Activated CD8-positive, alpha-beta T cell treated with anti-CD3 and anti-CD28 coated beads for 36 hours (primary cell): ENCODE measurements around the gene NPBWR2. TPM values are rescaled to one million over a fixed set of nuclear protein-coding genes. Genes with fewer than 3 reads are reported as not detected.

Source experiments
- ATAC-seq: fragments of 200-7000 bp; cut with Tn5 transposase; one replicate; pipeline ENCODE4 v1.10.0; 2021; ENCODE audit warnings: mild to moderate bottlenecking, moderate library complexity
- CTCF ChIA-PET: fragments of 350-600 bp; sonication (Branson Sonifier 250); formaldehyde crosslinking; loops from one replicate; lab custom pipeline; 2021; ENCODE audit warnings: antibody characterized with exemption; lab: Charles Lee
- POLR2A ChIA-PET: fragments of 350-600 bp; sonication (Branson Sonifier 250); formaldehyde crosslinking; loops from one replicate; lab custom pipeline; 2021; ENCODE audit warnings: antibody characterized with exemption; lab: Charles Lee
- DNase-seq: peaks from one replicate; pipeline ENCODE4 v3.0.0-alpha.2; 2020
- H3K27ac Mint-ChIP-seq: one replicate; pipeline ENCODE4 v1.8.0; 2021; ENCODE audit warnings: mild to moderate bottlenecking, mixed read lengths
- H3K27me3 Mint-ChIP-seq: one replicate; pipeline ENCODE4 v1.8.0; 2021; ENCODE audit warnings: mixed read lengths
- H3K36me3 Mint-ChIP-seq: one replicate; pipeline ENCODE4 v1.8.0; 2021; ENCODE audit warnings: low read depth, mixed read lengths
- H3K4me1 Mint-ChIP-seq: one replicate; pipeline ENCODE4 v1.8.0; 2021; ENCODE audit warnings: low read depth, mixed read lengths
- H3K4me3 Mint-ChIP-seq: one replicate; pipeline ENCODE4 v1.8.0; 2021; ENCODE audit warnings: mild to moderate bottlenecking, moderate library complexity, mixed read lengths
- H3K9me3 Mint-ChIP-seq: one replicate; pipeline ENCODE4 v1.8.0; 2021; ENCODE audit warnings: mixed read lengths
- CTCF ChIP-seq: fragments of 200-600 bp; IDR thresholded peaks from one replicate; pipeline ENCODE4 v1.8.0; 2022; ENCODE audit warnings: antibody characterized with exemption, mild to moderate bottlenecking
- intact Hi-C: fragments of 100-400 bp; cut with micrococcal nuclease; formaldehyde crosslinking; loops from one replicate; pipeline ENCODE4 v1.10.0; 2022
- total RNA-seq, 2 experiments: library from RNA; stranded (reverse); gene quantifications; one replicate each; pipeline ENCODE4 v1.2.3, GENCODE V29; 2021

NPBWR2 gene
- total RNA-seq, 2 experiments from 2014 or later: not detected

GRCh38 chr20:64086801-64087200 is 20.6 kb downstream of the NPBWR2 start:
- ChIA-PET CTCF (interaction anchor here (2.0 kb wide), 1 partner anchor 17 kb away, joined by 5 read pairs; no protein-coding TSS in a partner anchor), POLR2A (interaction anchor here (1.2 kb wide), 1 partner anchor 12 kb away, joined by 4 read pairs; no protein-coding TSS in a partner anchor)
- no peak for TF ChIP-seq CTCF
- ATAC-seq: no peak
- no peak overlapping the region for H3K27ac Mint-ChIP-seq
- H3K36me3 Mint-ChIP-seq: no peaks in the 10 kb centered on the region
- intact Hi-C loops: no loop called here
- no peak for DNase-seq
- peaks cover 18% of the 10 kb centered on the region for H3K4me1 Mint-ChIP-seq
- H3K27me3 Mint-ChIP-seq: peaks cover 6% of the 10 kb centered on the region
- H3K4me3 Mint-ChIP-seq: no peak overlapping the region
- H3K9me3 Mint-ChIP-seq: no peaks in the 10 kb centered on the region

DNA sequence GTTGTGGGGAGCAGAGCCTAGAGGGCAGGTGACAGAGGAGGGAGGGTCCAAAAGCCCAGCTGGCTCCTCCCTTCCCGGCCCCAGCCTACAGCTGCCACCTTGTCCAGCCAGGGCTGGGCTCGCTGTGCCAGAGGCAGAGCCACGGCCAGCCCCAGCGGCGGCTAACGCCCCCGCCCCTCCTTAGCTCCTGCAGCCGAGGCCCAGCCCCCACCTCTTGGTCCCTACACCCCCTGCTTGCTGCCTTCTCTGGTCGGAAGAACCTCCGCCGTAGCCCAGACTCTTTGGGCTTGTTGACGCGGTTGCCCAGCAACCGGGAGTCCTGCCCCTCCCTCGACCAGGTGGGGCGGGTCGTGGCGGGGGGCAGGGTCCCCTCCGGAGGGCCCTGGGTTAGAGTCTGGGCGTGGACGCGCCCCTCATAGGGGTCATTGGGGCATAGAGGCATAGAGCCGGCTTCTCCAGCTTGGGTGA is 22.6 kb downstream of the NPBWR2 start:
- Mint-ChIP-seq H3K9me3 (no peaks in the 10 kb centered on the region), H3K27me3 (peaks cover 6% of the 10 kb centered on the region)
- CTCF ChIA-PET: interaction anchor here (0.8 to 6.0 kb wide), 12 partner anchors 12 to 201 kb away, joined by 3 to 61 read pairs (median 5); partner anchors contain the start of gene NPBWR2

DNA sequence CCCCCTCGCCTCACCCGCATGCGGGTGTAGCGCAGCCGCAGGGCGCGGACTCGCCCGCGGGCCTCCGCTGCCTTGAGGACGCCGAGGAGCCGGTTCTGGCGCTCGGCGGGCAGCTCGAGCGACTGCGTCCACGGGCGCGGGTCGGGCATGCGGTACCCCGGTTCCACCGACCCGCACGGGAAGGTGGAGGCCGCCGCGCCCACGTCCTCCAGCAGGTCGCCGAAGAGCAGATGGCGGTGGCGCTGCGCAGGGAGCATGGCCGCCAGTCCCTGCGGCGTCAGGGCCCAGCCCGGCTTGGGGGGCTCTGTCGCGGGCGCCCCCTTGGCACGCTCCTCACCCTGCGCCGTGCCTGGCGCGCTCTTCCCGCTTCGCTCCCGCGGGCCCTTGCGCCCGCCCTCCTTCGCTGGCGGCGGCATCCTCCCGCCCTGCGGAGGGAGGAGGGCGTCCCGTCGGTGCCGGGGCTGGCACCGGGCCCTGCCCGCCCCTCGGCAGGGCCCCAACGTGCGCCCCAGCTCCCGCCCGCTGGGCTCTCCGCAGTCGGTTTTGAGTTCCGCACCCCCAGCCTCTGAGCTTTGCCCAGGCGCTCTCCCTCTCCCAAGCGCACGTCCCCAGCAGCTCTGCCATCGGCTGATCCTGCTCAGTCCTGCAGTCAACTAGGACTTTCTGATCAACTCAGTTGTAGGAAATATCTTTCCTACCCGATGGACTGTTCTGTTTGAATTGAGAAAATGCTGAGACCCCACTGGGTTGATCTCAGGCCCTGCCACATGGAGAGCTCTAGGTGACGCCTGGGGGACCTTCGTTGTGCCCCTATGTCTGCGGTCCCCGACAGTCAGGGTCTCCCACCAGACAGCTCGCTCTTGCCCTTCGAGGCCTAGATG is 23.3 kb downstream of the NPBWR2 start, which contains the start of gene LKAAEAR1:
Gene LKAAEAR1 (minus strand): TSS at position 595 of the 881 bp plus-strand sequence. CDS start 179 bp downstream, at position 416.
- Mint-ChIP-seq H3K9me3 (no peaks in the 10 kb centered on the region), H3K27ac (no peak within 1 kb of the TSS), H3K36me3 (peaks cover 1% of the 10 kb centered on the region), H3K4me1 (peaks cover 24% of the 10 kb centered on the region), H3K27me3 (peaks cover 6% of the 10 kb centered on the region), H3K4me3 (peak within 1 kb of the TSS; percentile 72)
- intact Hi-C loops: loop anchor here (5.0 kb wide), 1 partner anchor 38 kb away; no protein-coding TSS in a partner anchor
- TF ChIP-seq CTCF: peak; percentile 31
- CTCF ChIA-PET: interaction anchor here (0.6 to 6.0 kb wide), 22 partner anchors 12 to 202 kb away, joined by 3 to 61 read pairs (median 4); partner anchors contain the start of genes NPBWR2, SAMD10 and TCEA2
- ATAC-seq: no peak
- DNase-seq: no peak
- POLR2A ChIA-PET: interaction anchor here (0.7 to 1.2 kb wide), 5 partner anchors 8 to 35 kb away, joined by 3 read pairs; no protein-coding TSS in a partner anchor

More for the DNA sequence above, 22.6 kb downstream of the NPBWR2 start:
- peaks cover 24% of the 10 kb centered on the region for H3K4me1 Mint-ChIP-seq
- peak overlapping the region; percentile 72 for H3K4me3 Mint-ChIP-seq
- ATAC-seq: no peak
- DNase-seq: no peak
- H3K27ac Mint-ChIP-seq: no peak overlapping the region
- no peaks in the 10 kb centered on the region for H3K36me3 Mint-ChIP-seq
- POLR2A ChIA-PET: interaction anchor here (0.8 to 1.2 kb wide), 3 partner anchors 9 to 31 kb away, joined by 3 read pairs; no protein-coding TSS in a partner anchor
- no peak for TF ChIP-seq CTCF
- intact Hi-C loops: loop anchor here (5.0 kb wide), 1 partner anchor 38 kb away; no protein-coding TSS in a partner anchor

GRCh38 chr20:64083378-64083803 is 24.0 kb downstream of the NPBWR2 start:
- POLR2A ChIA-PET: interaction anchor here (0.7 to 0.9 kb wide), 2 partner anchors 21 to 36 kb away, joined by 3 read pairs; no protein-coding TSS in a partner anchor
- no peak overlapping the region for H3K27ac Mint-ChIP-seq
- CTCF ChIA-PET: interaction anchor here (0.6 to 6.0 kb wide), 23 partner anchors 9 to 203 kb away, joined by 3 to 61 read pairs (median 4); partner anchors contain the start of genes NPBWR2, SAMD10 and TCEA2
- DNase-seq (peak; percentile 84), ATAC-seq (peak; percentile 59)
- H3K4me1 Mint-ChIP-seq: peaks cover 24% of the 10 kb centered on the region
- no peaks in the 10 kb centered on the region for H3K9me3 Mint-ChIP-seq
- H3K36me3 Mint-ChIP-seq: peaks cover 3% of the 10 kb centered on the region
- TF ChIP-seq CTCF: peak; percentile 86
- H3K27me3 Mint-ChIP-seq: peaks cover 6% of the 10 kb centered on the region
- intact Hi-C loops: loop anchor here (5.0 kb wide), 1 partner anchor 39 kb away; no protein-coding TSS in a partner anchor
- H3K4me3 Mint-ChIP-seq: peak overlapping the region; percentile 63
